Islet of Langerhans (tissue), 1 donor: ENCODE results near the gene CIB2.

Experiments used
- FAIRE-seq: peaks from one replicate; lab custom pipeline; 2011; peaks lifted over from hg19 to GRCh38; lab: Jason Lieb, UNC

CIB2 gene

DNA sequence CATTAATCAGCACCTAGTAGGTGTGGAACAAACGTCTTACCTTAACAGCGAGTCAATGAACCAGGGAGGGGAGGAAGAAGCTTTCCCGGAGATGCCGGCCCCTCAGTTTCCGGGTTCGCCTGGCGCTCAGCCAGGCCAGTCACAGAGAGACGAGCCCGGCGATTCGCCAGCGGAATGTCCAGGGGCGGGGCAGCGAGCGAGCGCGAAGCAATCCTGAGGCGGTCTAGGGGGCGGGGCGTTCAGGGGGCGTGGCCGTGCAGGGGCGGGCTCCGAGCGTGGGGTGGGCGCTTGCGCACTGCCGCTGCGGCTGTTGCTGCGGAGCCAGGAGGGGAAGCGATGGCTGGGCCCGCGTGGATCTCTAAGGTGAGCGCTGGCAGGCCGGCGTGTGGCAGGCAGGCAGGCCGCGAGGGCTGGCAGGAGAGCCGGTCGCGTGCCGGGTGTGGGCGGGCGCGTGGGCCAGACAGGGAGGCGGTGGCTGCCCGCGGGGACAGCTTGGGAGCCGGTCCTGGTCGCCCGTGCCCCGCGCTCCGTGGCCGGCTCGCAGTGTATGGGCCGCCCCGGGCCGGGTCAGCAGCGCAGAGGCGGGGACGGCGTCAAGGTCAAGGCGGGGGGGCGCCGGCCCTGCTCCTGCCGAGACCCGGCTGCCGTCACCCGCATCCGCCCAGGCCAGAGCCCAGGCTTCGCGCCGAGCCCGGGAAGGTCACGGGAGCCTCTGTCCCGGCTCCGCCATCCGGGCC, 18.0 kb upstream of the CIB2 start, which contains the start of gene IDH3A:
Gene IDH3A, plus strand, starts transcription at position 295 of the 737 bp plus-strand sequence. Its CDS starts 42 bp downstream, at position 337.
- FAIRE-seq, result peak; percentile 85

GRCh38 chr15:78148392-78149067, 17.3 kb upstream of the CIB2 start:
- no peak for FAIRE-seq

- FAIRE-seq, result no peak
Observed at GRCh38 chr15:78147566-78147965, 16.3 kb upstream of the CIB2 start.

- FAIRE-seq, result no peak
Observed at GRCh38 chr15:78146425-78147154, 15.3 kb upstream of the CIB2 start.

GRCh38 chr15:78142332-78142731, 11.1 kb upstream of the CIB2 start:
- FAIRE-seq, result no peak

DNA sequence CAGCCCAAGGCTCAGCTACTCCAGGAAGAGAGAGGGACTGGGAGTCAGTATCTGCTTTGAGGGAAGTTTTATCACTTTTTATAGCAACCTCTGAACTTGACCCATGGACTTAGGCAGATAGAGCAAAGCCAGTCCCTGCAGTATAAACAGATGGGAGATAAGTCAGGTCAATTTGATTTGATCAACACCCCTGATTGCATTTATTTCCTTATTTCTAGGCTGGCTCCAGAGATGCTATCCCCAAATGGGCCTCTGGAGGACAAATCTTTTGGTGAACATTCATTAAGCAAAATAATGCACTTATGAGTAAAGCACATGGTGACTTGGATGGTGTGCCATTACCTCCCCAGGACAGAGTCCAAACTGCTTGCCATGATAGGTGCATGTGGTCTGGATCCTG, 9.0 kb upstream of the CIB2 start:
- no peak for FAIRE-seq

- no peak for FAIRE-seq
Observed at GRCh38 chr15:78139578-78139977, 8.3 kb upstream of the CIB2 start.

DNA sequence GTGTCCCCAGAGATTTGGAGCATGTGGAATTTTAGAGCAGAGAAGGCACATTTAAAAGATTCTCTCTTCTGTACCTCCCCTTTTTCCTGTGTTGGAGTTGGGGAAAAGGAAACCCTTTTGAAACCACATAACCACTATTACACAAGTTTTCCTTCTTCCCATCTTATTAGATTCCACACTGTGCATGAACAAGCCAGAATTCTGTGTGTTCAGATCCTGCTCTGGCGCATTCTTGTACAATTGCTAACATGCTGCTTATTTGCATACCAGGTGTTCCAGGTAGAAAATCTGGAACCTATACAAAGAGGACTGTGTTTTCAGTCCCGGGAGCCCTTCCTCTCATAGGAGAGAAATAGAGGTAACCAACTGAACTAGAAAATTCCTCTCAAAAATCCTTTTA, 2.6 kb upstream of the CIB2 start:
- no peak for FAIRE-seq

- FAIRE-seq, result no peak
Observed at GRCh38 chr15:78130466-78131294, 565 bp downstream of the CIB2 start.

- FAIRE-seq, result no peak
Observed at GRCh38 chr15:78129751-78130287, 1.4 kb downstream of the CIB2 start.

- FAIRE-seq, result no peak
Observed at GRCh38 chr15:78129077-78129750, 2.0 kb downstream of the CIB2 start.

DNA sequence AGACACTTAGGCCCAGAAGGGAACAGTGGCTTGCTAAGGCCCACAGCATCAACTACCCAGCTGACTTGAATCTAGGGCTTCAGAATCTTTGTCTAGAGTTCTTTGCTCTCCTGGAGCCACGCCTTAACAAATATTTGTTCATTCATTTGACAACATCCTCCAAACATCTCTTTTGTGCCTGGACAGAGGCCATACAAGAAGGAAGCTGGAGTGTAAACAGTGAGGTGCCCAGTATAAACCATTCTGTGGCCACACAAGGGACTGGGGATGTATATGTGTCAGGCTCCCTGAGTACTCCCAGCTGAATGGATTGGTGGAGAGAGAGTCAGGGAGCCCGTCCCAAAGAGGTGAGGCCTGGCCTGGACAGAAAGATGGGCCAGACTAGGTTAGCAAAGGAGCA, 3.4 kb downstream of the CIB2 start:
- FAIRE-seq, result no peak

- FAIRE-seq, result no peak
Observed at GRCh38 chr15:78125267-78125666, 6.0 kb downstream of the CIB2 start.

- FAIRE-seq, result no peak
Observed at GRCh38 chr15:78120523-78120922, 10.7 kb downstream of the CIB2 start.

GRCh38 chr15:78112551-78112950, 18.7 kb downstream of the CIB2 start:
- no peak for FAIRE-seq

DNA sequence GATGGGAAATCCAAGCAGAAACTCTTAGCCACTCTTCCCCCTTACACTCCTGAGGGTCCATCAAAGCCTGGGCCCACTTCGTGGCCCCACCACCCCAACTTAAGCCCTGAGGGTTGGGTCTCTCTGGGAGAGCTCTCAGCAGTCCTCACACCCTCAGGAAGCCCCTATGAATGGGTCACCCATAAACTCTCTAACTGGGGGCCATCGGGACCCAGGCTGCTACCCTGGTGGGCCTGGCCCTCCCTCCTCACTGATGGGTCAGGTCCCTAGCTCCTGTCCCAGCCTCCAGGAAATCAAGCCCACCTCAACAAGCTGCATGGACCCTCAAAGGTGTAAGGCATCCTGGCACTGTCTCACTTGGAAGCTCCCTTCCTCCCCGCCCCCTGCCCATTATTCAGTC, 19.5 kb downstream of the CIB2 start:
- FAIRE-seq, result no peak

DNA sequence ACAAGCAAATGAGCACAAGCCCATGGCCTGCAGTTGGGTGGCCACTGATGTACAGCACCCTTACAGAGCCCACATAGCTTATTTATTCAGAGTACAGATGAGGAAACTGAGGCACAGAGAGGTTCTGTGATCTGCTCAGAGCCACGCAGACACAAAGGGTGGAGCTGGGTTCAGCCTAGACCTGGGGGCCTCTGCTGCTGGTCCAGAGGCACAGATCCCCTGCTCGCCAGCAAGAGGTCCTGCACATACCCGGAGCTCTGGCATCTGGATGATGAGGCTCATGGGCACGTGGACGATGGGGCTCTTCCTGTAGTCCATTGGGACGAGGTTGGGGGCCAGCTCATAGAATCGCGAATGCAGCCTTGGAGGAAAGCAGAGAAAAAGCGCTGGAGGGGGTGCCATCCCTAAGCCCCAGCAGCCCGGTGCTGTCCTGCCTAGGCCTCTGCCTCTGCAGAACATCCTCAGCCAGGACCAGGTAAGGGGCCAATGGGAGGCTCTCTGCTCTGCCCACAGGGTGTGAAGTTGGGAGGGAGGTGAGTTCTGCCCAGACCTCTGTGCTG, 20.2 kb downstream of the CIB2 start:
- no peak for FAIRE-seq

DNA sequence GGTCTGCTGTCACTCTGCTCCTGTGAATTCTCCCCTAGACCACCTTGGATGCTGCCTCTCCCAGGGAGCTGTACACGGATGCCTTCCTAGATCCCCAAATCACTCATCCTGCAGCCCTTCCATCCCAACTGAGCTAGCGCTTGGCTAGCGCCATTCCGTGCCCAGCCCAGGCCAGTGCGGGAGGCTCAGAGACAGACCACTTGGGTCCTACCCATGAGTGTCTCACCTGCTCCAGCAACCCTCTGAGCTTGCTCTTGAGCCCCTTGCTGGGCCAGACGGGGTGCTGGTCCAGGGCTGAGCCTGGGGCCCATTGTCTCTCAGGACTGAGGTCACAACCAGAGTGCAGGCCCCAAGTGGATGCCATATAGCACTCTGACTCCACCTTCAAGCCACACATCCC, 21.1 kb downstream of the CIB2 start:
- no peak for FAIRE-seq

DNA sequence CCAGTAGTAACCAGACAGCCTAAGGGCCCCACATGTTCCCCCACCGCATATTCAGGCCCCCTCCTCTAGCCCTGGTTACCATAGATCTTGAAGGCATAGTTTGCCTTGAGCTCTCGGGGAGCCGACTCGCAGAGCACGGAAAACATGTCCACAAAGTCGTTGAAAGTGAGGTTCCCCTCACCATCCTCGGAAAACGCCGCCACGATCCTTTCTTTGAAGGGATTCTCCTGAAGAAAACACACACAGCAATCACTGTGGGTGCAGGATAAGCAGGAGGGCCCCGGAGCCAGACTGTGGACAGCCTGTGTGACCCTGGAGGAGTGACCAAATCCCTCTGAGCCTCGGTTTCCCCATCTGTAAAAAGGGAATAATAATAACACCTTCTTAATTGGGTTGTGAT, 22.1 kb downstream of the CIB2 start:
- FAIRE-seq, result no peak

DNA sequence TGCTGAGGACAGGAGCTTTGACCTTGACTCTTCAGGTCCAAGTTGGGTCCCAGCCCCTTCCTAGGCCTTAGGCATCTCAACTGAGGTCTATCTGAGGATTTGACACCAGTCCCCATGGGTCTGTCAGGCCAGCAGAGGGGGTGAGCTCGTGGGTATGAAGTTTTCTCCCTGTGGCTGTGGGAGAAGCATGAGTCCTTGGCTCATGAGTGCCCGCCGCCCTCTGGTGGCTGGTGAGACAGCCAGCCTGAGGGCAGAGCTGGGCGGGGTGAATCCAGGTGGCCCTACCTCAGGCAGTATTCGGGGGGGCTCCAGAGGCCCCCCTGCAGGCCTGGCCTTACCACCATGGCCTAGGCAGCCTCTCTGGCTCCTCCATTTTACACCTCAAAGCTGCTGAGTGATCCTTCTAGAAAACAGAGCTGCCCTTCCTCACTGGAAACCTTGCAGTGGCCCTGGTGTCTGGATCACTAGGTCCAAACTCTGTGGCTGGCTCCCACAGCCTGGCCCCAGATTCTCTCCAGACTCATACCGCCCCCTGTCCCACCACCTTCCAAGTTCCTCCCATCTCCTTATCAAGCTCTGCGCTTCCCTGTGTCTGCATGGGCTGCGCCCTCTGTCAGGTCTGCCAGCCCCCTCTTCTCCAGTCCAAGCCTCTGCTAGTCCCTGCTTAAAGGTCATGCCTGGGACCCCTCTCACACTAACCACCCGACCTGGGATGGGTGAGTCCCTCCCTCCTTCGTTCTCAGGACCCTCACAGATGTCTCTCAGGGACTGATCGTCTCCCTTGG, 22.8 kb downstream of the CIB2 start:
- FAIRE-seq, result no peak
